Subcutaneous abdominal adipose tissue (tissue), 5 donors: ENCODE data around the gene KCNQ1.

Experiments used
- H3K27ac ChIP-seq: one replicate; pipeline ENCODE4 v1.7.0; 2013; ENCODE audit warnings: low read depth, mild to moderate bottlenecking, inconsistent platforms, low read length, moderate library complexity
- H3K27me3 ChIP-seq, 5 donors: one replicate each; pipeline ENCODE4 v1.7.0; 2013; ENCODE audit warnings: low read length in 5 of 5, inconsistent platforms in 1 of 5; ENCODE audit not compliant: control insufficient read depth in 5 of 5, insufficient read depth in 4 of 5
- H3K36me3 ChIP-seq, 5 donors: one replicate each; pipeline ENCODE4 v1.7.0; 2013; ENCODE audit warnings: low read length in 5 of 5; ENCODE audit not compliant: control insufficient read depth in 5 of 5, insufficient read depth in 5 of 5
- H3K4me1 ChIP-seq, 5 donors: one replicate each; pipeline ENCODE4 v1.7.0; 2013; ENCODE audit warnings: low read length in 5 of 5, mild to moderate bottlenecking in 3 of 5, moderate library complexity in 1 of 5; ENCODE audit not compliant: control insufficient read depth in 5 of 5, insufficient read depth in 5 of 5
- H3K4me3 ChIP-seq, 5 donors: one replicate each; pipeline ENCODE4 v1.7.0; 2013; ENCODE audit warnings: low read length in 5 of 5, low read depth in 1 of 5
- H3K9ac ChIP-seq, 5 donors: one replicate each; pipeline ENCODE4 v1.7.0; 2013; ENCODE audit warnings: low read length in 5 of 5, mild to moderate bottlenecking in 4 of 5, moderate library complexity in 3 of 5
- H3K9me3 ChIP-seq, 5 donors: one replicate each; pipeline ENCODE4 v1.7.0; 2013; ENCODE audit warnings: low read length in 5 of 5; ENCODE audit not compliant: control insufficient read depth in 5 of 5
- donor health status: healthy.
- donor health status: healthy.
- donor health status: healthy.
- donor health status: healthy.
- donor health status: healthy.

KCNQ1 gene

GRCh38 chr11:2685566-2686359, 241.0 kb downstream of the KCNQ1 start:
- H3K9ac ChIP-seq = no peak overlapping the region
- H3K27me3 ChIP-seq = no peaks in the 10 kb centered on the region
- H3K4me1 ChIP-seq = peaks cover 13 to 42% (median 37%) of the 10 kb centered on the region in 5 donors
- no peak overlapping the region for H3K4me3 ChIP-seq
- no peak overlapping the region for H3K27ac ChIP-seq
- no peaks in the 10 kb centered on the region for H3K9me3 ChIP-seq
- H3K36me3 ChIP-seq = peaks cover 0 to 15% (median 8%) of the 10 kb centered on the region in 5 donors

GRCh38 chr11:2686360-2687222, 241.8 kb downstream of the KCNQ1 start:
- Histone ChIP-seq H3K36me3 (peaks cover 0 to 15% (median 8%) of the 10 kb centered on the region in 5 donors), H3K9ac (no peak overlapping the region), H3K27ac (no peak overlapping the region), H3K4me3 (no peak overlapping the region), H3K4me1 (peaks cover 20 to 51% (median 45%) of the 10 kb centered on the region in 5 donors), H3K27me3 (no peaks in the 10 kb centered on the region), H3K9me3 (no peaks in the 10 kb centered on the region)

- Histone ChIP-seq H3K27ac (no peak overlapping the region), H3K4me3 (no peak overlapping the region), H3K9ac (no peak overlapping the region), H3K36me3 (peaks cover 0 to 15% (median 8%) of the 10 kb centered on the region in 5 donors), H3K4me1 (peaks cover 23 to 56% (median 51%) of the 10 kb centered on the region in 5 donors), H3K27me3 (no peaks in the 10 kb centered on the region), H3K9me3 (no peaks in the 10 kb centered on the region)
Observed at GRCh38 chr11:2687223-2687530, 242.4 kb downstream of the KCNQ1 start.

GRCh38 chr11:2687782-2688191, 243.0 kb downstream of the KCNQ1 start:
- Histone ChIP-seq H3K27ac (no peak overlapping the region), H3K4me1 (peaks cover 23 to 63% (median 53%) of the 10 kb centered on the region in 5 donors), H3K27me3 (no peaks in the 10 kb centered on the region), H3K9ac (no peak overlapping the region), H3K9me3 (no peaks in the 10 kb centered on the region), H3K36me3 (peaks cover 0 to 14% (median 8%) of the 10 kb centered on the region in 5 donors), H3K4me3 (no peak overlapping the region)

GRCh38 chr11:2688381-2689231, 243.8 kb downstream of the KCNQ1 start:
- Histone ChIP-seq H3K9ac (no peak overlapping the region), H3K9me3 (no peaks in the 10 kb centered on the region), H3K27me3 (no peaks in the 10 kb centered on the region), H3K4me1 (peaks cover 23 to 71% (median 60%) of the 10 kb centered on the region in 5 donors), H3K27ac (no peak overlapping the region), H3K4me3 (no peak overlapping the region), H3K36me3 (peaks cover 0 to 13% (median 8%) of the 10 kb centered on the region in 5 donors)

GRCh38 chr11:2689651-2690575, 245.1 kb downstream of the KCNQ1 start:
- Histone ChIP-seq H3K4me1 (peaks cover 28 to 84% (median 73%) of the 10 kb centered on the region in 5 donors), H3K36me3 (peaks cover 0 to 10% (median 7%) of the 10 kb centered on the region in 5 donors), H3K9ac (peak overlapping the region in 1 of 5 donors; percentile 2), H3K9me3 (no peaks in the 10 kb centered on the region), H3K4me3 (no peak overlapping the region), H3K27me3 (no peaks in the 10 kb centered on the region), H3K27ac (no peak overlapping the region)

- H3K27ac ChIP-seq = no peak overlapping the region
- no peak overlapping the region for H3K9ac ChIP-seq
- H3K4me3 ChIP-seq = no peak overlapping the region
- H3K4me1 ChIP-seq = peaks cover 28 to 92% (median 81%) of the 10 kb centered on the region in 5 donors
- H3K9me3 ChIP-seq = no peaks in the 10 kb centered on the region
- H3K36me3 ChIP-seq = peaks cover 0 to 4% (median 0%) of the 10 kb centered on the region in 5 donors
- H3K27me3 ChIP-seq = no peaks in the 10 kb centered on the region
Observed at GRCh38 chr11:2690596-2691354, 246.0 kb downstream of the KCNQ1 start.

GRCh38 chr11:2691355-2691761, 246.6 kb downstream of the KCNQ1 start:
- H3K36me3 ChIP-seq = peaks cover 0 to 3% (median 0%) of the 10 kb centered on the region in 5 donors
- H3K27me3 ChIP-seq = no peaks in the 10 kb centered on the region
- H3K4me1 ChIP-seq = peaks cover 28 to 92% (median 81%) of the 10 kb centered on the region in 5 donors
- H3K27ac ChIP-seq = no peak overlapping the region
- no peak overlapping the region for H3K4me3 ChIP-seq
- H3K9ac ChIP-seq = no peak overlapping the region
- no peaks in the 10 kb centered on the region for H3K9me3 ChIP-seq
